HFF-Myc (cell line): ENCODE data around the gene NR1D2.

ENCODE experiments used
- DNase-seq: peaks from one replicate; pipeline ENCODE4 v3.0.0-alpha.2; 2011; ENCODE audit warnings: low read depth; ENCODE audit errors: extremely low read depth
- H3K4me3 ChIP-seq: replicated peaks from 2 replicates; pipeline ENCODE4 v1.5.1; 2011; ENCODE audit warnings: low read depth, mild to moderate bottlenecking, control low read depth, low read length
- CTCF ChIP-seq: IDR thresholded peaks from 2 replicates; pipeline ENCODE4 v1.5.1; 2012; ENCODE audit warnings: mild to moderate bottlenecking, low read depth, low read length, control low read depth; ENCODE audit errors: missing control alignments

Gene NR1D2

GRCh38 chr3:23952646-23953045, 7.6 kb downstream of the NR1D2 start:
- no peak overlapping the region for H3K4me3 ChIP-seq
- no peak for TF ChIP-seq CTCF
- no peak for DNase-seq

GRCh38 chr3:23953523-23953922, 8.4 kb downstream of the NR1D2 start:
- DNase-seq = no peak
- no peak overlapping the region for H3K4me3 ChIP-seq
- TF ChIP-seq CTCF = no peak

GRCh38 chr3:23954144-23954543, 9.1 kb downstream of the NR1D2 start:
- H3K4me3 ChIP-seq = no peak overlapping the region
- DNase-seq = no peak
- no peak for TF ChIP-seq CTCF

GRCh38 chr3:23956701-23957100, 11.6 kb downstream of the NR1D2 start:
- no peak overlapping the region for H3K4me3 ChIP-seq
- TF ChIP-seq CTCF = no peak
- no peak for DNase-seq

GRCh38 chr3:23959135-23959900, 14.2 kb downstream of the NR1D2 start:
- no peak overlapping the region for H3K4me3 ChIP-seq
- no peak for TF ChIP-seq CTCF
- peak; percentile 57 for DNase-seq

GRCh38 chr3:23960649-23961048, 15.6 kb downstream of the NR1D2 start:
- H3K4me3 ChIP-seq = no peak overlapping the region
- TF ChIP-seq CTCF = no peak
- DNase-seq = no peak

GRCh38 chr3:23961066-23961465, 16.0 kb downstream of the NR1D2 start:
- no peak for DNase-seq
- no peak for TF ChIP-seq CTCF
- no peak overlapping the region for H3K4me3 ChIP-seq
